Left ventricle myocardium inferior (tissue), 1 donor: Measurements from ENCODE around the gene PGAP6. TPM values are rescaled to one million over a fixed set of nuclear protein-coding genes. Genes with fewer than 3 reads are reported as not detected.

Experiments
- DNase-seq: peaks from one replicate; pipeline ENCODE4 v3.0.0-alpha.2; 2020
- H3K27ac ChIP-seq: fragments of 200-600 bp; replicated peaks from 2 replicates; pipeline ENCODE4 v1.8.0; 2021
- H3K27me3 ChIP-seq: fragments of 200-600 bp; 2 replicates; pipeline ENCODE4 v1.8.0; 2021; ENCODE audit warnings: low read depth
- H3K36me3 ChIP-seq: fragments of 200-600 bp; 2 replicates; pipeline ENCODE4 v1.8.0; 2021
- H3K4me1 ChIP-seq: fragments of 200-600 bp; 2 replicates; pipeline ENCODE4 v1.8.0; 2021
- H3K4me3 ChIP-seq: fragments of 200-600 bp; 2 replicates; pipeline ENCODE4 v1.8.0; 2021; ENCODE audit warnings: mild to moderate bottlenecking, moderate library complexity
- H3K9me3 ChIP-seq: fragments of 200-600 bp; replicated peaks from 2 replicates; pipeline ENCODE4 v1.8.0; 2021
- intact Hi-C: fragments of 100-400 bp; cut with micrococcal nuclease; formaldehyde crosslinking; loops from one replicate; pipeline ENCODE4 v1.11.0; 2022
- total RNA-seq: library from RNA; stranded (reverse); fragmentation: NEBNext Ultra II Directional; extraction: Animal tissue kit (Norgen Biotek cat#: 25700); gene quantifications from one replicate; pipeline ENCODE4 v1.2.1, GENCODE V29; 2021
- TF ChIP-seq, protein P1 (sequence below): fragments of 200-600 bp; IDR thresholded peaks from 2 replicates; pipeline ENCODE4 v1.8.0; 2021; ENCODE audit warnings: antibody characterized with exemption, mild to moderate bottlenecking, borderline replicate concordance
- donor health status: DM: no; HTN: yes; CAD: no; lungs with severe emphysema.

PGAP6 gene
- total RNA-seq, 1 donor from 2014 or later = 30.4 TPM

- DNase-seq = no peak
- intact Hi-C loops = no loop called here
- no peaks in the 10 kb centered on the region for H3K9me3 ChIP-seq
These were observed 23.3 kb upstream of the PGAP6 start for GRCh38 chr16:404971-405486.

GRCh38 chr16:401468-402348, 19.9 kb upstream of the PGAP6 start, which contains the start of gene DECR2:
DECR2 (plus strand) TSS chr16:401885; CDS start chr16:401964, 79 bp downstream.
- Histone ChIP-seq H3K27ac (peak within 1 kb of the TSS; percentile 96), H3K4me1 (peaks cover 35% of the 10 kb centered on the region), H3K36me3 (peaks cover 6% of the 10 kb centered on the region), H3K27me3 (no peaks in the 10 kb centered on the region), H3K9me3 (no peaks in the 10 kb centered on the region), H3K4me3 (peak within 1 kb of the TSS; percentile 80)
- TF ChIP-seq, protein P1, sequence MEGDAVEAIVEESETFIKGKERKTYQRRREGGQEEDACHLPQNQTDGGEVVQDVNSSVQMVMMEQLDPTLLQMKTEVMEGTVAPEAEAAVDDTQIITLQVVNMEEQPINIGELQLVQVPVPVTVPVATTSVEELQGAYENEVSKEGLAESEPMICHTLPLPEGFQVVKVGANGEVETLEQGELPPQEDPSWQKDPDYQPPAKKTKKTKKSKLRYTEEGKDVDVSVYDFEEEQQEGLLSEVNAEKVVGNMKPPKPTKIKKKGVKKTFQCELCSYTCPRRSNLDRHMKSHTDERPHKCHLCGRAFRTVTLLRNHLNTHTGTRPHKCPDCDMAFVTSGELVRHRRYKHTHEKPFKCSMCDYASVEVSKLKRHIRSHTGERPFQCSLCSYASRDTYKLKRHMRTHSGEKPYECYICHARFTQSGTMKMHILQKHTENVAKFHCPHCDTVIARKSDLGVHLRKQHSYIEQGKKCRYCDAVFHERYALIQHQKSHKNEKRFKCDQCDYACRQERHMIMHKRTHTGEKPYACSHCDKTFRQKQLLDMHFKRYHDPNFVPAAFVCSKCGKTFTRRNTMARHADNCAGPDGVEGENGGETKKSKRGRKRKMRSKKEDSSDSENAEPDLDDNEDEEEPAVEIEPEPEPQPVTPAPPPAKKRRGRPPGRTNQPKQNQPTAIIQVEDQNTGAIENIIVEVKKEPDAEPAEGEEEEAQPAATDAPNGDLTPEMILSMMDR = peak; percentile 67
- peak; percentile 98 for DNase-seq
- intact Hi-C loops = no loop called here

More at GRCh38 chr16:404971-405486, 23.3 kb upstream of the PGAP6 start:
- Histone ChIP-seq H3K4me1 (peaks cover 25% of the 10 kb centered on the region), H3K4me3 (no peak overlapping the region), H3K27ac (no peak overlapping the region), H3K36me3 (no peaks in the 10 kb centered on the region), H3K27me3 (no peaks in the 10 kb centered on the region)
- TF ChIP-seq, protein P1 = no peak

DNA sequence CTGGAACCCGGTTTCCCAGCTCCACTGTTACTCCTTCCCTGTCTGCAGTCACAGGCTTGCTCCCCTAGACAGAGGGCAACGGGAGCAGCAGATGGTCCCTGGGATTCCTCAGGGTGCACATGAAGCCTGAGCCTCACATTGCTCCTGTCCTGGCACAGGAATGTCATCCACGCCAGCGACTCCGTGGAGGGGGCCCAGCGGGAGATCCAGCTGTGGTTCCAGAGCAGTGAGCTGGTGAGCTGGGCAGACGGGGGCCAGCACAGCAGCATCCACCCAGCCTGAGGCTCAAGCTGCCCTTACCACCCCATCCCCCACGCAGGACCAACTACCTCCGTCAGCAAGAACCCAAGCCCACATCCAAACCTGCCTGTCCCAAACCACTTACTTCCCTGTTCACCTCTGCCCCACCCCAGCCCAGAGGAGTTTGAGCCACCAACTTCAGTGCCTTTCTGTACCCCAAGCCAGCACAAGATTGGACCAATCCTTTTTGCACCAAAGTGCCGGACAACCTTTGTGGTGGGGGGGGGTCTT, 18.3 kb upstream of the PGAP6 start:
- TF ChIP-seq, protein P1 = no peak
- H3K36me3 ChIP-seq = peaks cover 6% of the 10 kb centered on the region
- intact Hi-C loops = no loop called here
- no peaks in the 10 kb centered on the region for H3K9me3 ChIP-seq
- H3K4me1 ChIP-seq = peaks cover 42% of the 10 kb centered on the region
- H3K27me3 ChIP-seq = no peaks in the 10 kb centered on the region
- DNase-seq = no peak
- H3K4me3 ChIP-seq = peak overlapping the region; percentile 80
- peak overlapping the region; percentile 96 for H3K27ac ChIP-seq

GRCh38 chr16:399340-400019, 17.7 kb upstream of the PGAP6 start:
- Histone ChIP-seq H3K4me1 (peaks cover 42% of the 10 kb centered on the region), H3K27me3 (no peaks in the 10 kb centered on the region), H3K27ac (no peak overlapping the region), H3K4me3 (no peak overlapping the region), H3K9me3 (no peaks in the 10 kb centered on the region), H3K36me3 (peaks cover 6% of the 10 kb centered on the region)
- DNase-seq = no peak
- intact Hi-C loops = no loop called here
- TF ChIP-seq, protein P1 = no peak

GRCh38 chr16:398561-399339, 17.0 kb upstream of the PGAP6 start:
- Histone ChIP-seq H3K4me1 (peaks cover 42% of the 10 kb centered on the region), H3K4me3 (peak overlapping the region; percentile 75), H3K9me3 (no peaks in the 10 kb centered on the region), H3K36me3 (peaks cover 6% of the 10 kb centered on the region), H3K27ac (peak overlapping the region; percentile 91), H3K27me3 (no peaks in the 10 kb centered on the region)
- intact Hi-C loops = no loop called here
- DNase-seq = no peak
- TF ChIP-seq, protein P1 = no peak
